Measurements from ENCODE around the gene CMPK2.

CMPK2 gene

GRCh38 chr2:6806604-6807003, 59.1 kb downstream of the CMPK2 start:
- TF ChIP-seq CSDC2 (CRISPR knock-in tag; IDR thresholded peaks at IDR 0.05) (no peak), GLIS3 (CRISPR knock-in tag; IDR thresholded peaks at IDR 0.05) (no peak), ZC3H10 (CRISPR knock-in tag; IDR thresholded peaks at IDR 0.05) (no peak), ZFP3 (CRISPR knock-in tag; IDR thresholded peaks at IDR 0.05) (no peak), ESRRG (CRISPR knock-in tag; IDR thresholded peaks at IDR 0.05) (no peak), RARB (CRISPR knock-in tag; IDR thresholded peaks at IDR 0.05) (no peak)
- no peak for ATAC-seq

GRCh38 chr2:6800553-6800952, 65.2 kb downstream of the CMPK2 start:
- ATAC-seq = peak; percentile 62; the same call in 2 of the 3 replicates
- peak; percentile 81 for TF ChIP-seq ISL1 (CRISPR knock-in tag; IDR thresholded peaks at IDR 0.05)
- TF ChIP-seq CSRNP3 (CRISPR knock-in tag; IDR thresholded peaks at IDR 0.05) = no peak
- TF ChIP-seq OSR1 (CRISPR knock-in tag; IDR thresholded peaks at IDR 0.05) = no peak
- TF ChIP-seq CSDC2 (CRISPR knock-in tag; IDR thresholded peaks at IDR 0.05) = 0 out of 2 replicates have a peak, but pooled peaks have one; percentile 40
